Endothelial cell of umbilical vein (primary cell): Measurements from ENCODE around the gene APOBEC3F. TPM values are rescaled to one million over a fixed set of nuclear protein-coding genes. Genes with fewer than 3 reads are reported as not detected.

Experiments used
- BruUV-seq: library from RNA; stranded (reverse); fragments of 400-500 nt; replicated peaks from 2 replicates; lab custom pipeline; 2021; lab: Mats Ljungman, UMichigan
- CTCF ChIA-PET: fragments of 300-600, 350-600 bp; sonication (Branson Sonifier 250); formaldehyde crosslinking; loops from one replicate; lab custom pipeline; 2021; ENCODE audit warnings: antibody characterized with exemption, inconsistent platforms; lab: Charles Lee
- POLR2A ChIA-PET: fragments of 300-600, 350-600 bp; sonication (Branson Sonifier 250); formaldehyde crosslinking; loops from one replicate; lab custom pipeline; 2021; ENCODE audit warnings: antibody characterized with exemption, inconsistent platforms; lab: Charles Lee
- DNase-seq: peaks from one replicate; pipeline ENCODE4 v3.0.0-alpha.2; 2011; ENCODE audit warnings: low read depth, low spot score
- FAIRE-seq: peaks from 2 replicates; lab custom pipeline; 2011; peaks lifted over from hg19 to GRCh38; lab: Jason Lieb, UNC
- H2AFZ ChIP-seq: 2 replicates; pipeline ENCODE4 v1.6.0; 2012; ENCODE audit warnings: low read depth, low read length, control low read depth, inconsistent platforms
- H3K27ac ChIP-seq: 2 replicates; pipeline ENCODE4 v1.5.1; 2011; ENCODE audit warnings: low read depth, mild to moderate bottlenecking, control low read depth, low read length, moderate library complexity; ENCODE audit not compliant: insufficient read depth
- H3K27me3 ChIP-seq, 2 experiments: 2 replicates each; pipeline versions ENCODE4 v1.6.0 to v1.6.1; 2011; ENCODE audit warnings: low read length in 2 of 2, mixed read lengths in 1 of 2; ENCODE audit not compliant: control insufficient read depth in 2 of 2, insufficient read depth in 2 of 2
- H3K36me3 ChIP-seq, 2 experiments: 2 replicates in 1 of 2; 3 replicates in 1 of 2; pipeline ENCODE4 v1.5.1; 2011; ENCODE audit warnings: low read length in 2 of 2, mild to moderate bottlenecking in 1 of 2, moderate library complexity in 1 of 2; ENCODE audit not compliant: control insufficient read depth in 2 of 2, insufficient read depth in 2 of 2; ENCODE audit errors: extremely low read depth in 1 of 2
- H3K4me1 ChIP-seq: 3 replicates; pipeline ENCODE4 v1.5.1; 2011; ENCODE audit warnings: mild to moderate bottlenecking, low read length; ENCODE audit not compliant: control insufficient read depth, insufficient read depth; ENCODE audit errors: extremely low read depth
- H3K4me2 ChIP-seq: 2 replicates; pipeline ENCODE4 v1.6.1; 2011; ENCODE audit warnings: low read length, control low read depth, mixed read lengths; ENCODE audit not compliant: insufficient read depth
- H3K4me3 ChIP-seq, 3 experiments: fragments of 200-600 bp in 1 of 3; sonication (generic), shearing (Covaris generic) in 1 of 3; replicated peaks in 1 of 3; 2 replicates each; pipeline ENCODE4 v1.5.1; 2011 to 2016; ENCODE audit warnings: control low read depth in 3 of 3, low read length in 3 of 3, mild to moderate bottlenecking in 2 of 3, inconsistent platforms in 1 of 3, low read depth in 1 of 3, moderate library complexity in 1 of 3; ENCODE audit not compliant: insufficient read depth in 1 of 3
- H3K79me2 ChIP-seq: 2 replicates; pipeline ENCODE4 v1.6.0; 2012; ENCODE audit warnings: low read length, inconsistent platforms; ENCODE audit not compliant: control insufficient read depth, insufficient read depth
- H3K9ac ChIP-seq: replicated peaks from 2 replicates; pipeline ENCODE3; 2011; ENCODE audit warnings: low read length, control low read depth; ENCODE audit not compliant: insufficient read depth; ENCODE audit errors: extremely low read depth
- H3K9me1 ChIP-seq: replicated peaks from 3 replicates; pipeline ENCODE4 v1.6.0; 2011; ENCODE audit warnings: mild to moderate bottlenecking, low read length; ENCODE audit not compliant: control insufficient read depth, insufficient read depth; ENCODE audit errors: extremely low read depth
- H3K9me3 ChIP-seq: replicated peaks from 2 replicates; pipeline ENCODE4 v1.5.1; 2012; ENCODE audit warnings: low read length, inconsistent platforms; ENCODE audit not compliant: control insufficient read depth, insufficient read depth
- H4K20me1 ChIP-seq: replicated peaks from 2 replicates; pipeline ENCODE3; 2011; ENCODE audit warnings: mild to moderate bottlenecking, low read length; ENCODE audit not compliant: control insufficient read depth, insufficient read depth; ENCODE audit errors: extremely low read depth
- CTCF ChIP-seq, 2 donors: IDR thresholded peaks; 1 replicate in 1 of 2; 2 replicates in 1 of 2; pipeline ENCODE4 v1.5.1; 2011; ENCODE audit warnings: low read length in 2 of 2, mild to moderate bottlenecking in 2 of 2, moderate library complexity in 2 of 2, control low read depth in 1 of 2, inconsistent platforms in 1 of 2, low read depth in 1 of 2; ENCODE audit not compliant: insufficient read depth in 1 of 2; ENCODE audit errors: extremely low read depth in 1 of 2
- EZH2 ChIP-seq: IDR thresholded peaks from 2 replicates; pipeline ENCODE4 v1.6.1; 2012; ENCODE audit warnings: borderline replicate concordance, low read depth, mild to moderate bottlenecking, moderate library complexity, low read length, inconsistent platforms; ENCODE audit not compliant: severe bottlenecking
- FOS ChIP-seq: IDR thresholded peaks from 2 replicates; pipeline ENCODE4 v1.6.1; 2011; ENCODE audit warnings: mild to moderate bottlenecking, low read length, moderate library complexity, borderline replicate concordance; ENCODE audit not compliant: insufficient read depth
- GATA2 ChIP-seq: IDR thresholded peaks from 2 replicates; pipeline ENCODE4 v1.7.0; 2011; ENCODE audit warnings: low read depth, mild to moderate bottlenecking, moderate library complexity, mixed read lengths, low read length; ENCODE audit not compliant: insufficient read length, insufficient read depth
- JUN ChIP-seq: IDR thresholded peaks from 2 replicates; pipeline ENCODE4 v1.6.1; 2011; ENCODE audit warnings: borderline replicate concordance, low read depth; ENCODE audit not compliant: insufficient read length, insufficient read depth
- MAX ChIP-seq: IDR thresholded peaks from 2 replicates; pipeline ENCODE4 v1.6.1; 2011; ENCODE audit not compliant: insufficient read depth, insufficient read length
- MYC ChIP-seq: IDR thresholded peaks from one replicate; pipeline ENCODE4 v1.6.1; 2011; ENCODE audit warnings: mild to moderate bottlenecking, low read depth, low read length
- POLR2A ChIP-seq: IDR thresholded peaks from 2 replicates; pipeline ENCODE4 v1.6.1; 2012; ENCODE audit warnings: low read depth, mild to moderate bottlenecking, control low read depth, low read length
- POLR2AphosphoS5 ChIP-seq: IDR thresholded peaks from 2 replicates; pipeline ENCODE4 v1.6.1; 2012; ENCODE audit warnings: low read depth, mild to moderate bottlenecking, control low read depth, low read length, moderate library complexity; ENCODE audit not compliant: insufficient read depth
- dilution Hi-C: fragments of 300-500 bp; cut with MboI; formaldehyde crosslinking; loops from one replicate; pipeline ENCODE4 v1.15.0; 2019; ENCODE audit warnings: low sequenced_read_pairs; ENCODE audit not compliant: extremely low pct_ligation_motif_present
- intact Hi-C: fragments of 100-400 bp; cut with micrococcal nuclease; formaldehyde crosslinking; loops from one replicate; pipeline ENCODE4 v1.10.0; 2022
- polyA plus RNA-seq, 4 experiments: library from polyadenylated mRNA; depleted of rRNA in 3 of 4; stranded (reverse) in 3 of 4; unstranded in 1 of 4; fragments of >200 nt; gene quantifications; 2 replicates each; pipeline versions ENCODE4 v1.2.1 to v1.2.3, GENCODE V29; 2011 to 2012; ENCODE audit warnings: missing spikeins in 1 of 4
- total RNA-seq: library from RNA; stranded (reverse); gene quantifications from 2 replicates; pipeline ENCODE4 v1.2.3, GENCODE V29; 2021

Gene APOBEC3F
- total and polyA plus RNA-seq, 2 donors (not counting 3 experiments of a cell fraction or from before 2014, with no cell fraction given): 10.2 to 11.0 TPM

- TF ChIP-seq EZH2: no peak
- no peak for TF ChIP-seq FOS
- no peak for TF ChIP-seq GATA2
- no peak for TF ChIP-seq CTCF (IDR thresholded peaks at IDR 0.05; ENCODE audit: extremely low read depth in 1 of 2, insufficient read depth in 1 of 2, low read depth in 1 of 2, low read length in 2 of 2)
- no peak for TF ChIP-seq POLR2A
- TF ChIP-seq POLR2AphosphoS5: no peak
- TF ChIP-seq MYC: no peak
- TF ChIP-seq JUN: no peak
- no peak for TF ChIP-seq MAX
- H3K27me3 ChIP-seq: peaks cover 2 to 4% of the 10 kb centered on the region in 2 experiments
- H3K36me3 ChIP-seq: no peaks in the 10 kb centered on the region
- POLR2A ChIA-PET: no interaction called here
- no peaks in the 10 kb centered on the region for H3K4me1 ChIP-seq
- intact Hi-C loops (no loop called here), dilution Hi-C loops (no loop called here)
- no peaks in the 10 kb centered on the region for H3K9me1 ChIP-seq
- H3K9me3 ChIP-seq: no peaks in the 10 kb centered on the region
- no peak overlapping the region for H3K4me3 ChIP-seq
- no peak overlapping the region for H3K27ac ChIP-seq
- H3K79me2 ChIP-seq: no peaks in the 10 kb centered on the region
- H4K20me1 ChIP-seq: no peaks in the 10 kb centered on the region
- CTCF ChIA-PET: interaction anchor here (1.2 kb wide), 1 partner anchor 17 kb away, joined by 3 read pairs; no protein-coding TSS in a partner anchor
- no peak overlapping the region for H3K9ac ChIP-seq
- FAIRE-seq (no peak), DNase-seq (no peak)
- H2AFZ ChIP-seq: no peak overlapping the region
- no TSS peak for BruUV-seq
- H3K4me2 ChIP-seq: no peak overlapping the region
Measured at GRCh38 chr22:39101226-39101625, 60.6 kb downstream of the APOBEC3F start.
